Neural crest cell (in vitro differentiated cells): ENCODE measurements around the gene LSAMP. TPM values are rescaled to one million over a fixed set of nuclear protein-coding genes. Genes with fewer than 3 reads are reported as not detected.

ENCODE experiments used
- DNase-seq: peaks from one replicate; pipeline ENCODE4 v3.0.0; 2021; ENCODE audit warnings: low read depth, mixed read lengths, low spot score
- H3K27ac Mint-ChIP-seq: one replicate; pipeline ENCODE4 v1.8.0; 2021; ENCODE audit warnings: mild to moderate bottlenecking, mixed read lengths; ENCODE audit not compliant: unreplicated experiment
- H3K27me3 Mint-ChIP-seq: 2 replicates; pipeline ENCODE4 v1.8.0; 2021; ENCODE audit warnings: low read depth, mild to moderate bottlenecking, mixed read lengths
- H3K36me3 Mint-ChIP-seq: 2 replicates; pipeline ENCODE4 v1.8.0; 2021; ENCODE audit warnings: low read depth, mild to moderate bottlenecking, mixed read lengths
- H3K4me1 Mint-ChIP-seq: 2 replicates; pipeline ENCODE4 v1.8.0; 2021; ENCODE audit warnings: mixed read lengths
- H3K4me3 Mint-ChIP-seq: one replicate; pipeline ENCODE4 v1.8.0; 2021; ENCODE audit warnings: mild to moderate bottlenecking, mixed read lengths
- H3K9me3 Mint-ChIP-seq: 2 replicates; pipeline ENCODE4 v1.8.0; 2021; ENCODE audit warnings: mixed read lengths
- total RNA-seq: library from RNA; stranded (reverse); gene quantifications from 2 replicates; pipeline ENCODE4 v1.2.1, GENCODE V29; 2021
- TF ChIP-seq, protein P1 (sequence below): fragments of 200-600 bp; sonication (generic); conservative IDR thresholded peaks from 2 replicates; pipeline ENCODE4 v1.5.0; 2021; ENCODE audit warnings: antibody characterized with exemption, mild to moderate bottlenecking

LSAMP gene
- total RNA-seq, 1 donor from 2014 or later, result 36.7 TPM

GRCh38 chr3:116053017-116053416 lies 392.3 kb downstream of the LSAMP start:
- Mint-ChIP-seq H3K36me3 (no peaks in the 10 kb centered on the region), H3K4me1 (no peaks in the 10 kb centered on the region), H3K27me3 (no peaks in the 10 kb centered on the region), H3K9me3 (no peaks in the 10 kb centered on the region), H3K4me3 (no peak overlapping the region), H3K27ac (no peak overlapping the region)
- no peak for DNase-seq
- TF ChIP-seq, protein P1, sequence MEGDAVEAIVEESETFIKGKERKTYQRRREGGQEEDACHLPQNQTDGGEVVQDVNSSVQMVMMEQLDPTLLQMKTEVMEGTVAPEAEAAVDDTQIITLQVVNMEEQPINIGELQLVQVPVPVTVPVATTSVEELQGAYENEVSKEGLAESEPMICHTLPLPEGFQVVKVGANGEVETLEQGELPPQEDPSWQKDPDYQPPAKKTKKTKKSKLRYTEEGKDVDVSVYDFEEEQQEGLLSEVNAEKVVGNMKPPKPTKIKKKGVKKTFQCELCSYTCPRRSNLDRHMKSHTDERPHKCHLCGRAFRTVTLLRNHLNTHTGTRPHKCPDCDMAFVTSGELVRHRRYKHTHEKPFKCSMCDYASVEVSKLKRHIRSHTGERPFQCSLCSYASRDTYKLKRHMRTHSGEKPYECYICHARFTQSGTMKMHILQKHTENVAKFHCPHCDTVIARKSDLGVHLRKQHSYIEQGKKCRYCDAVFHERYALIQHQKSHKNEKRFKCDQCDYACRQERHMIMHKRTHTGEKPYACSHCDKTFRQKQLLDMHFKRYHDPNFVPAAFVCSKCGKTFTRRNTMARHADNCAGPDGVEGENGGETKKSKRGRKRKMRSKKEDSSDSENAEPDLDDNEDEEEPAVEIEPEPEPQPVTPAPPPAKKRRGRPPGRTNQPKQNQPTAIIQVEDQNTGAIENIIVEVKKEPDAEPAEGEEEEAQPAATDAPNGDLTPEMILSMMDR, result no peak

GRCh38 chr3:116052602-116053001 lies 392.7 kb downstream of the LSAMP start:
- TF ChIP-seq, protein P1, result no peak
- H3K9me3 Mint-ChIP-seq, result no peaks in the 10 kb centered on the region
- no peak for DNase-seq

DNA sequence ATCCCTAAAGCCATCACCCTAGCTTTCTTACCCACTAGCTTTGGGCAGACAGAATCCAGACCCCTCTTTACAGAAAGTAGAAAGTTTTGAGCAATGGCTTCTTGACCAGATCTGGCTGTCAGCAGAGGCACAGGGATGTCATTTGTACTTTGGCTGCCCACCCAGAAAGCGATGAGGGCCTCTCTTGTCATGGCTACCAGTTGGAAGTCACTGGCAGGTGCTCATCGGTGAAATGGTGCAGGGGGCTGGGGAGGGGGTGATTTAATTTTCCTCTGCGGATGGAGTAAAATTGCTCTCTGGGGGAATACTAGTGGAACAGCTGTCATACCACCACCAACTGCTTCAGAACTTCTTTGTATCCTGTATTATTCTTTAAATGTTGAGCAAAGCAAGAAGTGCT lies 393.7 kb downstream of the LSAMP start:
- H3K4me1 Mint-ChIP-seq, result peaks cover 4% of the 10 kb centered on the region
- H3K27me3 Mint-ChIP-seq, result no peaks in the 10 kb centered on the region
- H3K36me3 Mint-ChIP-seq, result no peaks in the 10 kb centered on the region
- TF ChIP-seq, protein P1, result no peak
- no peak overlapping the region for H3K4me3 Mint-ChIP-seq
- no peaks in the 10 kb centered on the region for H3K9me3 Mint-ChIP-seq
- DNase-seq, result no peak
- no peak overlapping the region for H3K27ac Mint-ChIP-seq

More at GRCh38 chr3:116052602-116053001, 392.7 kb downstream of the LSAMP start:
- no peaks in the 10 kb centered on the region for H3K27me3 Mint-ChIP-seq
- no peaks in the 10 kb centered on the region for H3K36me3 Mint-ChIP-seq
- no peaks in the 10 kb centered on the region for H3K4me1 Mint-ChIP-seq
- no peak overlapping the region for H3K27ac Mint-ChIP-seq
- H3K4me3 Mint-ChIP-seq, result no peak overlapping the region

DNA sequence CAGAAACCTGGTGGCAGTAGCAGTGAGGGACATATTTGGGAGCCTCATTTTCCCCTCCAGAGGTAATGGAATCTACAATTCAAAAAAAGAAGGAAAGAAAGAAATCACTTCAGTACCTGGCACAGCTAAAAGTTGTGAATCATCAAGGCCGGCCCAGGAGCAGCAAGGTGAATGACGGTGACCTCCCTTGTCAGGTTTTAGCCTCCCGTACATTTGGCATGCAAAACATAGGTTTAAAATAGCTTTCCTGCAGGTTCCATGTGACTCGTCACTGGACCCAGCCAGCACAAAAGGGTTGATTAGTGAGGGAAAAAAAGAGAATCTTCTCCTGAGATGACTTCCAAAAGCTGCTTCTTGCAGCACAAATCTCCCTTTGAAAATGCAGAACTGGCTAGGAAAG lies 394.2 kb downstream of the LSAMP start:
- Mint-ChIP-seq H3K4me3 (no peak overlapping the region), H3K4me1 (peaks cover 4% of the 10 kb centered on the region), H3K27me3 (no peaks in the 10 kb centered on the region), H3K9me3 (no peaks in the 10 kb centered on the region), H3K36me3 (no peaks in the 10 kb centered on the region), H3K27ac (no peak overlapping the region)
- no peak for DNase-seq
- TF ChIP-seq, protein P1, result no peak

GRCh38 chr3:116050311-116050915 lies 394.9 kb downstream of the LSAMP start:
- Mint-ChIP-seq H3K27me3 (no peaks in the 10 kb centered on the region), H3K9me3 (no peaks in the 10 kb centered on the region), H3K4me1 (peaks cover 4% of the 10 kb centered on the region), H3K36me3 (no peaks in the 10 kb centered on the region), H3K27ac (no peak overlapping the region), H3K4me3 (no peak overlapping the region)
- no peak for DNase-seq
- TF ChIP-seq, protein P1, result no peak
